ENCODE data around the gene GLP1R. TPM values are rescaled to one million over a fixed set of nuclear protein-coding genes. Genes with fewer than 3 reads are reported as not detected.

Gene GLP1R
- total RNA-seq, 1 experiment from 2014 or later, result not detected

- Histone ChIP-seq H3K27ac (ENCODE audit: low read length) (no peak overlapping the region), H3K27me3 (ENCODE audit: control insufficient read depth, insufficient read depth, low read length) (peaks cover 2% of the 10 kb centered on the region; the same call in 1 of the 2 replicates), H3K9me3 (ENCODE audit: control insufficient read depth, insufficient read depth, low read depth, low read length) (no peaks in the 10 kb centered on the region), H3K4me3 (ENCODE audit: low read depth in 2 of 2, low read length in 2 of 2) (no peak overlapping the region), H3K36me3 (ENCODE audit: control insufficient read depth, insufficient read depth, low read length) (no peaks in the 10 kb centered on the region), H3K4me1 (ENCODE audit: control insufficient read depth, insufficient read depth, low read length) (peaks cover 7% of the 10 kb centered on the region; the same call in 1 of the 2 replicates)
- ChIA-PET CTCF (interaction anchor here (0.7 kb wide), 1 partner anchor 261 kb away, joined by 3 read pairs; no protein-coding TSS in a partner anchor), POLR2A (interaction anchor here (0.6 kb wide), 1 partner anchor 217 kb away, joined by 7 read pairs; no protein-coding TSS in a partner anchor)
- intact Hi-C loops (cut with micrococcal nuclease; ENCODE audit: unreplicated experiment), result no loop called here
- ATAC-seq, result no peak
- in situ Hi-C loops (cut with HindIII; ENCODE audit: low pct_unique_long_range_greater_than_20kb, low sequenced_read_pairs), result no loop called here
- BruUV-seq (replicated peaks), result no TSS peak
- TF ChIP-seq SIN3A (IDR thresholded peaks at IDR 0.05; ENCODE audit: borderline replicate concordance, insufficient read depth, low read depth, low read length) (no peak), TCF7L2 (IDR thresholded peaks at IDR 0.05; ENCODE audit: low read depth, low read length) (no peak), POLR2AphosphoS5 (IDR thresholded peaks at IDR 0.05; ENCODE audit: low read depth, low read length) (no peak), CTCF (IDR thresholded peaks at IDR 0.05) (no peak)
- TF ChIP-seq, protein P1, sequence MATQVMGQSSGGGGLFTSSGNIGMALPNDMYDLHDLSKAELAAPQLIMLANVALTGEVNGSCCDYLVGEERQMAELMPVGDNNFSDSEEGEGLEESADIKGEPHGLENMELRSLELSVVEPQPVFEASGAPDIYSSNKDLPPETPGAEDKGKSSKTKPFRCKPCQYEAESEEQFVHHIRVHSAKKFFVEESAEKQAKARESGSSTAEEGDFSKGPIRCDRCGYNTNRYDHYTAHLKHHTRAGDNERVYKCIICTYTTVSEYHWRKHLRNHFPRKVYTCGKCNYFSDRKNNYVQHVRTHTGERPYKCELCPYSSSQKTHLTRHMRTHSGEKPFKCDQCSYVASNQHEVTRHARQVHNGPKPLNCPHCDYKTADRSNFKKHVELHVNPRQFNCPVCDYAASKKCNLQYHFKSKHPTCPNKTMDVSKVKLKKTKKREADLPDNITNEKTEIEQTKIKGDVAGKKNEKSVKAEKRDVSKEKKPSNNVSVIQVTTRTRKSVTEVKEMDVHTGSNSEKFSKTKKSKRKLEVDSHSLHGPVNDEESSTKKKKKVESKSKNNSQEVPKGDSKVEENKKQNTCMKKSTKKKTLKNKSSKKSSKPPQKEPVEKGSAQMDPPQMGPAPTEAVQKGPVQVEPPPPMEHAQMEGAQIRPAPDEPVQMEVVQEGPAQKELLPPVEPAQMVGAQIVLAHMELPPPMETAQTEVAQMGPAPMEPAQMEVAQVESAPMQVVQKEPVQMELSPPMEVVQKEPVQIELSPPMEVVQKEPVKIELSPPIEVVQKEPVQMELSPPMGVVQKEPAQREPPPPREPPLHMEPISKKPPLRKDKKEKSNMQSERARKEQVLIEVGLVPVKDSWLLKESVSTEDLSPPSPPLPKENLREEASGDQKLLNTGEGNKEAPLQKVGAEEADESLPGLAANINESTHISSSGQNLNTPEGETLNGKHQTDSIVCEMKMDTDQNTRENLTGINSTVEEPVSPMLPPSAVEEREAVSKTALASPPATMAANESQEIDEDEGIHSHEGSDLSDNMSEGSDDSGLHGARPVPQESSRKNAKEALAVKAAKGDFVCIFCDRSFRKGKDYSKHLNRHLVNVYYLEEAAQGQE (IDR thresholded peaks at IDR 0.05; ENCODE audit: insufficient read depth in 1 of 2, low read depth in 2 of 2, low read length in 1 of 2), result no peak
- no peak for DNase-seq (ENCODE audit: low read depth, low spot score)
Measured at GRCh38 chr6:39059496-39060310, 11.1 kb downstream of the GLP1R start.

GRCh38 chr6:39060467-39061160 lies 12.0 kb downstream of the GLP1R start:
- Histone ChIP-seq H3K36me3 (ENCODE audit: control insufficient read depth, insufficient read depth, low read length) (no peaks in the 10 kb centered on the region), H3K4me1 (ENCODE audit: control insufficient read depth, insufficient read depth, low read length) (peaks cover 7% of the 10 kb centered on the region; the same call in 1 of the 2 replicates), H3K4me3 (ENCODE audit: low read depth in 2 of 2, low read length in 2 of 2) (no peak overlapping the region), H3K9me3 (ENCODE audit: control insufficient read depth, insufficient read depth, low read depth, low read length) (no peaks in the 10 kb centered on the region), H3K27ac (ENCODE audit: low read length) (no peak overlapping the region), H3K27me3 (ENCODE audit: control insufficient read depth, insufficient read depth, low read length) (peaks cover 2% of the 10 kb centered on the region; the same call in 1 of the 2 replicates)
- ChIA-PET CTCF (interaction anchor here (0.6 kb wide), 1 partner anchor 304 kb away, joined by 3 read pairs; no protein-coding TSS in a partner anchor), POLR2A (no interaction called here)
- no TSS peak for BruUV-seq (replicated peaks)
- ATAC-seq (no peak), DNase-seq (ENCODE audit: low read depth, low spot score) (no peak)
- intact Hi-C loops (cut with micrococcal nuclease; ENCODE audit: unreplicated experiment), result no loop called here
- TF ChIP-seq CTCF (IDR thresholded peaks at IDR 0.05) (no peak), TCF7L2 (IDR thresholded peaks at IDR 0.05; ENCODE audit: low read depth, low read length) (no peak), POLR2AphosphoS5 (IDR thresholded peaks at IDR 0.05; ENCODE audit: low read depth, low read length) (no peak), SIN3A (IDR thresholded peaks at IDR 0.05; ENCODE audit: borderline replicate concordance, insufficient read depth, low read depth, low read length) (no peak)
- TF ChIP-seq, protein P1 (IDR thresholded peaks at IDR 0.05; ENCODE audit: insufficient read depth in 1 of 2, low read depth in 2 of 2, low read length in 1 of 2), result no peak
- in situ Hi-C loops (cut with HindIII; ENCODE audit: low pct_unique_long_range_greater_than_20kb, low sequenced_read_pairs), result no loop called here

Measured in Panc1 (cell line).